ENCODE results near the gene SLC37A2.
A peak's percentile ranks its signal among the peaks of the same experiment; 100 is the strongest.

SLC37A2 gene

GRCh38 chr11:125090816-125091215, 27.7 kb downstream of the SLC37A2 start:
- TF ChIP-seq, protein P1, sequence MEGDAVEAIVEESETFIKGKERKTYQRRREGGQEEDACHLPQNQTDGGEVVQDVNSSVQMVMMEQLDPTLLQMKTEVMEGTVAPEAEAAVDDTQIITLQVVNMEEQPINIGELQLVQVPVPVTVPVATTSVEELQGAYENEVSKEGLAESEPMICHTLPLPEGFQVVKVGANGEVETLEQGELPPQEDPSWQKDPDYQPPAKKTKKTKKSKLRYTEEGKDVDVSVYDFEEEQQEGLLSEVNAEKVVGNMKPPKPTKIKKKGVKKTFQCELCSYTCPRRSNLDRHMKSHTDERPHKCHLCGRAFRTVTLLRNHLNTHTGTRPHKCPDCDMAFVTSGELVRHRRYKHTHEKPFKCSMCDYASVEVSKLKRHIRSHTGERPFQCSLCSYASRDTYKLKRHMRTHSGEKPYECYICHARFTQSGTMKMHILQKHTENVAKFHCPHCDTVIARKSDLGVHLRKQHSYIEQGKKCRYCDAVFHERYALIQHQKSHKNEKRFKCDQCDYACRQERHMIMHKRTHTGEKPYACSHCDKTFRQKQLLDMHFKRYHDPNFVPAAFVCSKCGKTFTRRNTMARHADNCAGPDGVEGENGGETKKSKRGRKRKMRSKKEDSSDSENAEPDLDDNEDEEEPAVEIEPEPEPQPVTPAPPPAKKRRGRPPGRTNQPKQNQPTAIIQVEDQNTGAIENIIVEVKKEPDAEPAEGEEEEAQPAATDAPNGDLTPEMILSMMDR (conservative IDR thresholded peaks at IDR 0.05; ENCODE audit: low read length) = no peak
- TF ChIP-seq EZH2phosphoT487 (IDR thresholded peaks at IDR 0.05; ENCODE audit: borderline replicate concordance) = no peak
- no peaks in the 10 kb centered on the region for H3K4me1 ChIP-seq (ENCODE audit: insufficient read depth, low read length, poor library complexity, severe bottlenecking)
- H3K4me3 ChIP-seq (ENCODE audit: low read length, poor library complexity, severe bottlenecking) = no peak overlapping the region
- no peak overlapping the region for H3K4me2 ChIP-seq (ENCODE audit: low read depth, low read length, poor library complexity, severe bottlenecking)
- no peaks in the 10 kb centered on the region for H3K36me3 ChIP-seq (ENCODE audit: insufficient read depth, low read length)
- H3K27me3 ChIP-seq (ENCODE audit: insufficient read depth, low read length, poor library complexity, severe bottlenecking) = no peaks in the 10 kb centered on the region
- H3K9me2 ChIP-seq (replicated peaks; ENCODE audit: low read depth, low read length) = no peaks in the 10 kb centered on the region
- no peak overlapping the region for H2AFZ ChIP-seq (ENCODE audit: low read length)
- H3F3A ChIP-seq (ENCODE audit: low read depth) = no peaks in the 10 kb centered on the region
- no peaks in the 10 kb centered on the region for H3K79me2 ChIP-seq (ENCODE audit: insufficient read depth, low read length)
- H3K9ac ChIP-seq (ENCODE audit: low read depth, low read length, poor library complexity, severe bottlenecking) = no peak overlapping the region
- H4K20me1 ChIP-seq (ENCODE audit: insufficient read depth, low read length, poor library complexity, severe bottlenecking) = no peaks in the 10 kb centered on the region
- no peaks in the 10 kb centered on the region for H3K9me3 ChIP-seq (ENCODE audit: insufficient read depth, low read depth, low read length)

- no peaks in the 10 kb centered on the region for H3F3A ChIP-seq (ENCODE audit: low read depth)
- no peaks in the 10 kb centered on the region for H3K9me3 ChIP-seq (ENCODE audit: insufficient read depth, low read depth, low read length)
- H3K4me3 ChIP-seq (ENCODE audit: low read length, poor library complexity, severe bottlenecking) = no peak overlapping the region
- no peaks in the 10 kb centered on the region for H3K9me2 ChIP-seq (replicated peaks; ENCODE audit: low read depth, low read length)
- TF ChIP-seq, protein P1 (conservative IDR thresholded peaks at IDR 0.05; ENCODE audit: low read length) = peak; percentile 78
- TF ChIP-seq EZH2phosphoT487 (IDR thresholded peaks at IDR 0.05; ENCODE audit: borderline replicate concordance) = no peak
- no peaks in the 10 kb centered on the region for H3K4me1 ChIP-seq (ENCODE audit: insufficient read depth, low read length, poor library complexity, severe bottlenecking)
- no peaks in the 10 kb centered on the region for H3K27me3 ChIP-seq (ENCODE audit: insufficient read depth, low read length, poor library complexity, severe bottlenecking)
- H3K36me3 ChIP-seq (ENCODE audit: insufficient read depth, low read length) = no peaks in the 10 kb centered on the region
- H2AFZ ChIP-seq (ENCODE audit: low read length) = no peak overlapping the region; the same call in 1 of the 2 replicates
- no peak overlapping the region for H3K9ac ChIP-seq (ENCODE audit: low read depth, low read length, poor library complexity, severe bottlenecking)
- H3K79me2 ChIP-seq (ENCODE audit: insufficient read depth, low read length) = no peaks in the 10 kb centered on the region
- no peak overlapping the region for H3K4me2 ChIP-seq (ENCODE audit: low read depth, low read length, poor library complexity, severe bottlenecking)
- no peaks in the 10 kb centered on the region for H4K20me1 ChIP-seq (ENCODE audit: insufficient read depth, low read length, poor library complexity, severe bottlenecking)
These were observed 28.3 kb downstream of the SLC37A2 start for GRCh38 chr11:125091247-125091876.

GRCh38 chr11:125091877-125092664, 29.0 kb downstream of the SLC37A2 start:
- H4K20me1 ChIP-seq (ENCODE audit: insufficient read depth, low read length, poor library complexity, severe bottlenecking) = no peaks in the 10 kb centered on the region
- TF ChIP-seq, protein P1 (conservative IDR thresholded peaks at IDR 0.05; ENCODE audit: low read length) = no peak
- no peak for TF ChIP-seq EZH2phosphoT487 (IDR thresholded peaks at IDR 0.05; ENCODE audit: borderline replicate concordance)
- no peaks in the 10 kb centered on the region for H3K79me2 ChIP-seq (ENCODE audit: insufficient read depth, low read length)
- no peaks in the 10 kb centered on the region for H3K27me3 ChIP-seq (ENCODE audit: insufficient read depth, low read length, poor library complexity, severe bottlenecking)
- no peak overlapping the region for H3K4me3 ChIP-seq (ENCODE audit: low read length, poor library complexity, severe bottlenecking)
- H3K9me3 ChIP-seq (ENCODE audit: insufficient read depth, low read depth, low read length) = no peaks in the 10 kb centered on the region
- H3K4me1 ChIP-seq (ENCODE audit: insufficient read depth, low read length, poor library complexity, severe bottlenecking) = no peaks in the 10 kb centered on the region
- no peak overlapping the region for H3K4me2 ChIP-seq (ENCODE audit: low read depth, low read length, poor library complexity, severe bottlenecking)
- H3F3A ChIP-seq (ENCODE audit: low read depth) = no peaks in the 10 kb centered on the region
- H3K9ac ChIP-seq (ENCODE audit: low read depth, low read length, poor library complexity, severe bottlenecking) = no peak overlapping the region
- H3K36me3 ChIP-seq (ENCODE audit: insufficient read depth, low read length) = peaks cover under 1% of the 10 kb centered on the region; the same call in 1 of the 2 replicates
- H3K9me2 ChIP-seq (replicated peaks; ENCODE audit: low read depth, low read length) = no peaks in the 10 kb centered on the region
- H2AFZ ChIP-seq (ENCODE audit: low read length) = no peak overlapping the region

Measured in Loucy (cell line).